NOMO-1 treated with DMSO at 0.1 percent for 48 hours (cell line): Measurements from ENCODE around the gene CRYBA4.

Source experiments
- DNase-seq: peaks from one replicate; lab custom pipeline; 2025; ENCODE audit not compliant: unreplicated experiment; lab: John Stamatoyannopoulos, UW

Gene CRYBA4

GRCh38 chr22:26621663-26622062, at the start of gene CRYBA4:
Gene CRYBA4 (plus strand): TSS chr22:26621963. CDS start chr22:26622597, 634 bp downstream.
- no peak for DNase-seq

DNA sequence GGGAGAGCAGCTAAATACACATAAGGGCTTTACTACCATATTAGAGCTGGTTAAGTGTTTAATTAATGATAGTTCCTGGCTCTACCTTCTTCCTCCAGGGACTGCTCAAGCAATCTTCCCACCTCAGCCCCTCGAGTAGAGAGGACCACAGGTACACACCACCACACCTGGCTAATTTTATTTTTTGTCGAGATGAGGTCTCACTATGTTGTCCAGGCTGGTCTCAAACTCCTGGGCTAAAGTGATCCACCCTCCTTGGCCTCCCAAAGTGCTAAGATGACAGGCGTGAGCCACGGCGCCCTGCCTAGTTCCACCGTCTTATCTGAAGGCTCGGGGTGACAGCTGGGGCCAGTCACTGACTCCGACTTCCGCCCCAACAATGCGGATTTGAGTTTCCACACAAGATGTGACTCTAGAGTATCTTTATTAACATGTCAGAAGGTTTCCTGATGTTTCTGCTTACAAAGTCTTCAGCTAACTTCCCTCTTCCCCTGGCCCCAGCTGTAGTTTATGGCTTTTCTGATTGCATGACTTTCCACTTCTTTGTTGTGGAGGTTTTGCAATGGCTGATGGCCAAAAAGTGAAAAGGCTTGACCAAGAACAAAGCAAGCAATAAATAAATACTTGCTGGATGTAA, 48.6 kb upstream of the CRYBA4 start:
- DNase-seq = peak; percentile 99

DNA sequence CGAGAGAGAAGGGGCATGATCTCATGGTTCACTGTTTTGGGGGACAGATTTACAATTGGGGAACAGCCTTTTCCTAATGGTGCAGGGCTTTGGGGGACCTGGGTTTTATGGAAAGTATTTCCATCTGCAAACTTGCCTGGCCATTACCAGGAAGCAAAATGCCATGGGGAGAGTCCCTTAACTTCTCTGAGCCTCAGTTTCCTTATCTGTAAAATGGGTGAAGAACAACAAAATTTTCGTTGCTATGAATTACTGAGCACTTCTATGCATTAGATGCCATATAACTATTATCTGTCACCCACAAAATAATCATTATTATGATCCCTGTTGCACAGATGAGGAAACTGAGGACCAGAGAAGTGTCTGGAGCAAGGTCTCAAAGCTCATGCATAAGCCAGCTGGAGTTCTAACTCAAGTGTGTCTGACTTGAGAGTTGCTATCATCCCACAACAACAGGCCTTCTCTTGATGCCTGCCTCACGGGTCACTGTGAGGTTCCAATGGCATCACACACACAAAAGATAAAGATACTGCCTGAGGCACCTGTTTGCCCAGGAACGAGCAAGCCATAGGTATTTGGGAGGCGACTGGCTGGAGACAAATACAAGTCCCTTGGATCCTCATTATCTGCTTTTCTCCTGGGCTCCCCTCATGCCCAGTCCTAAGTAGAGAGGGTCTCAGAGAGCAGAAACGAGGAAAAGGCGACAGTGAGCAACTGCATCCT, 47.6 kb upstream of the CRYBA4 start:
- no peak for DNase-seq

DNA sequence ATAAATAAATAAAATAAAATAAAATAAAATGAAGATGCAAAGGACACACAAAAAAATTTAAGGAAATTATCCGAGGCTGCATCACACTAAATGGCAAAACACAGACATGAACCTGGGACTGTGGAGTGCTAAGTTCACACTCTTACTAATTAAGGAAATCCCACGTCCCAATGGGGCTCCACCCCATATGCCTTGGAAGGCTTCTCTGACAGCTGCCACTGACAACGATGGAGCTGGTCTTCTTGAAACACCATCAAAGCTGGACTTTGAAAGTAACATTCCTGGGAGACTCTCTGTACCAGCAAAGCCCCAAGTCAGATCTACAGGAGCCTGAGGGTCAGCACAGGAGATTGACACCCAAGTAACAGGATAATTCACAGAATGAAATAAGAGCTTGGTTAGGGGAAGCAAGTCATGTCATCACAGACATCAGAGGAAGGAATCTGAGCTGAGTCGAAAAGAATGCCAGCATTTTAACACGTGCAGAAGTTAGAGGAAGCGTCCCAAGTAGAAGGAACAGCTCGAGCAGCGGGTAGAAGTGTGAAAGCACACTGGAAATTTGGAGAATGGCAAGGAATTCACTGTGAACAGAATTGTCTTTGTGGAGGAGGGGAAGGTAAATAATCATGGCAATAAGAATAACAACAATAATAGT, 45.6 kb upstream of the CRYBA4 start:
- no peak for DNase-seq

- no peak for DNase-seq
Measured at GRCh38 chr22:26577081-26577480, 44.7 kb upstream of the CRYBA4 start.

DNA sequence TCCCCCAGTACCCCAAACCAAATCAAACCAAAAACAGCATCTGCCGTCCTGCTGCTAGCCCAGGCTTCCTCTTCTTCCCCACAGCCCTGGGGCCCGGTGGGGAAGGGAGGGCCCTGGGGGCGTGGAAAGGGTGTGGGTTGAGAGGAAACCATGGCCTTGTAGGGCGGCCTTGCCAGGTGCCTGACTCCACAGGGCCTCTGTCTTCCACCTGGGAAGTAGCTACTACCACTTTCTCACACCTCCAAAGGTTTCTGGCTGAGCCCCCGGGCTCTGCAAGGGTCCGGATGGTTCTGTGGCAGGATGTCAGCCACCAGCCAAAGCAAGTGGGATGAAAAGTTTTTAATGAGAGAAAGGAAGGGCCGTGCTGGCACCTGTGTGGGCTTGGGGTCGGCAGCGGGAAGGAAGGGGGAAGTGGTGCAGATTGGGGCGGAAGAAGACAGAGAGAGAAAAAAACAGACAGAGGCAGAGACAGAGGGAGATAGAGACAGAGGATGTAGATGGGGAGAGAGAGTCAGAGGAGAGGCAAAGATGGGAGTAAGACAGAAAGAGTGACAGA, 42.4 kb upstream of the CRYBA4 start:
- DNase-seq = peak; percentile 78

- no peak for DNase-seq
Measured at GRCh38 chr22:26580240-26580962, 41.4 kb upstream of the CRYBA4 start.

DNA sequence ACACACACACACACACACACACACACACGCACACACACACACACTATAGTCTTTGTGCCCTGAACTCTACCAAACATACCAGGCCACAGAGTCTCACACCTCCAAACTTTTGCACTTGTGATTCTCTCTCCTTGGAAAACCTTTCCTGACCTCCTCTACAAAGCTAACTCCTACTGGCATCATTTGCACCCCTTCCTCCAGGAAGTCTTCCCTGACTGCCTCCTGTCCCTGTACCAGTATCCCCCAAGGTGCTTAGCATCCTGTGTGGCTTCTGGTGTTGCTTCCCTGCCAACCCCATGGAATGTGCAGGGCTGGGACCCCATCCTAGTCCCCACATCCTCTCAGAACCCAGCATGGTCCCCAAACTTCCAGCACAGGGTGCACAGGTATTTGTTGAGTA, 40.7 kb upstream of the CRYBA4 start:
- no peak for DNase-seq

GRCh38 chr22:26581633-26582168, 40.1 kb upstream of the CRYBA4 start:
- no peak for DNase-seq

DNA sequence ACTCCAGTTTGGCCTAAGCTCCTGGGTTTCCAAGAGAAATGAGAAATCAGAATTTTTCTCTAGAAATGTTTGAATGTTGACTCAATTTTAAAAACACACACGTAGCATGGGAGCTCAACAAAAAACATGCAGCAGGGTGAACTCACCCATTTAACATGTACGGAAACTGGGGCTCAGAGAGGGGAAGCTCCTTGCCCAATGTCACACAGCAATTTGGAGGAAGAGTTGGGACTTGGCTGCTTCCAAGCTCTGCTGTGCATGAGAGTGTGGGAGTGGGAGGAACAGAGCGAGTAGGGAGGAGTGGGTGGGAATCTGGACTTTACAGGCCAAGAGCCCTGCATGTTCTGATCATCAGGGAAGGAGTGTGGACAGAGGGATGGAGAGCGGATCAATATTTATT, 37.8 kb upstream of the CRYBA4 start:
- no peak for DNase-seq

DNA sequence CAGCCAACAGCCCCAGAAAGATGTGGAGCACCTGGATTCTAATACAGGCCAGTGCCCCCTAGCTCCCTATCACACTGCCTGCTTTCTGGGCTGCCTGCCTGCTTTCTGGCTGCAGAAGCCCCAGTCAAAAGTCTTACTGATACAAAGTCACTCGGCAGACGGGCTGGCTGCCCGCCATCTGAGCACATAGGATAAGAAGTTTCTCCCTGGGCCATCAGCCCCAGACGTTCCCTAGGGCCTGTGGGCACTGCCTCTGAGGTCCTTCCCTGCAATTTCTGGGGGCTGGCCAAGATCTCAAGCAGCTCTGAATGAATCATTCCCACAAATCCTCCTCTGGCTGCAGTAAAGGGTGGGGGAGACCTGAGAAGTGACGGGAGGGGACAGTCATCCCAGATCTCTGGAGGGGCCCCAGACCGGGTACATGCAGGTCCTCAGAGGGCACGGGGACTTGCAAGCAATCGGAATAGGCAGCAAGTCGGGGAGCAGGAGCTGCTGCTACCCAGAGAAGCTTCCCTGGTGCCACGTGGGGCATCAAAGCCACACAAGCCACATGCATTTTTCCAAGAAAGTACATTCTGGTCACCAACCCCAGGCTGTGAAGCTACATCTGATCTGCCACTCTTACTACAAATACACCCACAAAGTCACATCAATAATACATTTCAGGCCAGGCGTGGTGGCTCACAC, 36.5 kb upstream of the CRYBA4 start:
- DNase-seq = no peak

DNA sequence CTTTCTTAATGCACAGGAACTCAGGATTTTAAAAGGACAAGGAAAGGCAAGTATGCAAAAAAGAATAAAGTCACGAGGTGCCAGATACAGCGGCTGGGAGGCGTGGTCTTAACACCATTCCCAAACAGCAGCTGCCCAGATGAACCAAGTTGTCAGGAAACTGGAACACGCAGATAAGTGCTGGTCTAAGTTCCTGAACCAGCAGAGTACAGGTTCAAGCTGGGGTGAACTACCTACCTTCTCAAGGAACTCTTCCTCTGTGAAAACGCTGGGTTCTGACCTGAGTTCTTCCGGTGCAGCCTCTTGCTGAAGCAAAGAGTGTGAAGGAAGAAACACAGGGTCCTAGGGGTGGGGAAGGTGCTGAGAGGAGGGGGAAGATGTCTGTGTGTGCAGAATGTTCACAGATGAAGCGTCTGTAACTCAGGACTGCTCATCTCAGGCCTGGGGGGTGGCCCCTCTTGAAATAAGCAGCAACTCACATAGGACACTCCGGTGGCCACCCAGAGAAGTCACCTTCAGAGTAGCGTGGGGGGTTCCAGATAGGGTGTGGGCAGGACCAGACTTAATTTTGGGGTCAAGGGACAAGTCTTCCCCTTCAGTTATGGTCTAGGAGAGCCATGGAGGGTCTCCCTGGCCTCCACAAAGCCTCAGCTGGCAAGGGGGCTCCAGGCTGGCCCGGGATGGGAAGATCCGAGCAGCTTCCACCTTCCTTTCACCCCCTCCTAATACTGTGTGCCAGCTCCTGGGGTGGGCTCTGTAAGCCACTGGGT, 35.0 kb upstream of the CRYBA4 start:
- DNase-seq = no peak

DNA sequence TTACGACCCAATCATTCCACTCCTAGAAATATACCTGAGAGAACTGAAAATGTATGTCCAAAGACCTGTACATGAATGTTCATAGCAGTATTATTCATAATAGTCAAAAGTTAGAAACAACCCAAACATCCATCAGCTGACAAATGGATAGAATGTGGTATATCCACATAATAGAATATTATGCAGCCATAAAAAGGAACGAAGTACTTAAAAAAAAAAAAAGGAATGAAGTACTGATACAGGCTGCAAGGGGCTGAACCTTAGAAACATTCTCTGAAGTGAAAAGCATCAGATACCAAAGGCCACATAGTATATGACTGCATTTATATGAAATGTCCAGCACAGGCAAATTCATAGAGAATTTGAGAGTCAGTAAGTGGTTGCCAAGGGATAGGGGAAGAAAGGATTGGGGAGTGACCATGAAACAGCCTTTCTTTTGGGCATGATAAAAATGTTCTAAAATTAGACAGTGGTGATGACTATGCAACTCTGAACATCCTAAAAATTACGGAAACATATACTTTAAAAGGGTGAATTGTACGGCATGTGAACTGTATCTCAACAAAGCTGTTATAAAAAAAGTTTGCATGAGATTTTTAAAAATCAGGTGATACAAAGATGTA, 33.7 kb upstream of the CRYBA4 start:
- DNase-seq = peak; percentile 88

GRCh38 chr22:26588729-26589366, 32.9 kb upstream of the CRYBA4 start:
- no peak for DNase-seq

- no peak for DNase-seq
Measured at GRCh38 chr22:26589367-26589844, 32.4 kb upstream of the CRYBA4 start.

- peak; percentile 67 for DNase-seq
Measured at GRCh38 chr22:26589845-26590736, 31.7 kb upstream of the CRYBA4 start, which contains the start of gene TPST2. Gene TPST2 (minus strand): TSS chr22:26590132. CDS start chr22:26541630, 48,502 bp downstream.

- DNase-seq = peak; percentile 28
Measured at GRCh38 chr22:26592421-26592891, 29.3 kb upstream of the CRYBA4 start.
